HCT116 (cell line): Measurements from ENCODE around the gene VPS39.

ENCODE experiments used
- ATF3 ChIP-seq: IDR thresholded peaks from 2 replicates; pipeline ENCODE4 v1.6.1; 2012
- CTCF ChIP-seq, 3 experiments: fragments of 200-600 bp in 1 of 3; sonication (generic) in 1 of 3; IDR thresholded peaks in 2 of 3; conservative IDR thresholded peaks in 1 of 3; 2 replicates each; pipeline ENCODE4 v1.5.1; 2012 to 2017; ENCODE audit warnings: low read depth in 2 of 3, low read length in 2 of 3, antibody characterized with exemption in 1 of 3, borderline replicate concordance in 1 of 3, control low read depth in 1 of 3, mild to moderate bottlenecking in 1 of 3, mixed read lengths in 1 of 3, mixed run types in 1 of 3, moderate library complexity in 1 of 3; ENCODE audit not compliant: insufficient read depth in 1 of 3
- EGR1 ChIP-seq: IDR thresholded peaks from 2 replicates; pipeline ENCODE4 v1.6.1; 2012; ENCODE audit warnings: low read depth
- ELF1 ChIP-seq: IDR thresholded peaks from 2 replicates; pipeline ENCODE4 v1.6.1; 2012; ENCODE audit warnings: low read depth, borderline replicate concordance
- EZH2 ChIP-seq: fragments of 200-600 bp; sonication (generic); IDR thresholded peaks from 2 replicates; pipeline ENCODE4 v1.6.1; 2017; ENCODE audit warnings: antibody characterized with exemption, mixed run types
- EZH2phosphoT487 ChIP-seq: fragments of 200-600 bp; IDR thresholded peaks from 2 replicates; pipeline ENCODE4 v1.6.1; 2018; ENCODE audit warnings: antibody characterized with exemption, borderline replicate concordance
- MAX ChIP-seq: IDR thresholded peaks from 2 replicates; pipeline ENCODE4 v1.6.1; 2012
- POLR2A ChIP-seq: IDR thresholded peaks from 2 replicates; pipeline ENCODE4 v1.7.0; 2011; ENCODE audit warnings: borderline replicate concordance; ENCODE audit not compliant: insufficient read depth, insufficient read length; ENCODE audit errors: extremely low read depth
- POLR2AphosphoS5 ChIP-seq: IDR thresholded peaks from 2 replicates; pipeline ENCODE4 v1.6.1; 2011; ENCODE audit warnings: mild to moderate bottlenecking, low read depth, low read length, moderate library complexity
- RAD21 ChIP-seq: IDR thresholded peaks from 2 replicates; pipeline ENCODE4 v1.6.1; 2012; ENCODE audit warnings: low read depth, mild to moderate bottlenecking
- REST ChIP-seq: IDR thresholded peaks from 2 replicates; pipeline ENCODE4 v1.6.1; 2012; ENCODE audit warnings: low read depth
- SIN3A ChIP-seq: IDR thresholded peaks from 2 replicates; pipeline ENCODE4 v1.6.1; 2012; ENCODE audit warnings: low read depth
- SP1 ChIP-seq: IDR thresholded peaks from 2 replicates; pipeline ENCODE4 v1.6.1; 2012; ENCODE audit warnings: low read depth
- ZNF274 ChIP-seq: fragments of 200-500 bp; sonication (Bioruptor generic); IDR thresholded peaks from 2 replicates; pipeline ENCODE4 v1.6.1; 2014; ENCODE audit warnings: mild to moderate bottlenecking, low read depth, low read length, inconsistent platforms

GRCh38 chr15:42146551-42147430 is 61.3 kb downstream of the VPS39 start:
- TF ChIP-seq RAD21 (no peak), CTCF (IDR thresholded peaks at IDR 0.05 in 2 of 3, conservative IDR thresholded peaks at IDR 0.05 in 1 of 3; ENCODE audit: borderline replicate concordance in 1 of 3, insufficient read depth in 1 of 3, low read depth in 2 of 3, low read length in 2 of 3) (no peak), POLR2A (no peak), EGR1 (no peak), SP1 (no peak), POLR2AphosphoS5 (no peak), MAX (no peak), ZNF274 (no peak), EZH2 (no peak), ELF1 (no peak), REST (no peak), SIN3A (no peak), ATF3 (no peak), EZH2phosphoT487 (no peak)
